Activated naive CD4-positive, alpha-beta T cell treated with anti-CD3 and anti-CD28 coated beads, Interleukin-2, amount 10 ng/mL, durations not matched to agents 7 days and 5 days (primary cell): Measurements from ENCODE around the gene KIAA1614.

Experiments used
- CTCF ChIA-PET: fragments of 350-600 bp; sonication (Branson Sonifier 250); formaldehyde crosslinking; loops from one replicate; lab custom pipeline; 2021; ENCODE audit warnings: antibody characterized with exemption; lab: Charles Lee
- DNase-seq: peaks from one replicate; pipeline ENCODE4 v3.0.0-alpha.2; 2020
- H3K27ac Mint-ChIP-seq: one replicate; pipeline ENCODE4 v1.8.0; 2021; ENCODE audit warnings: mild to moderate bottlenecking, moderate library complexity, mixed read lengths
- H3K27me3 Mint-ChIP-seq: one replicate; pipeline ENCODE4 v1.8.0; 2021; ENCODE audit warnings: mild to moderate bottlenecking, mixed read lengths
- H3K36me3 Mint-ChIP-seq: one replicate; pipeline ENCODE4 v1.8.0; 2021; ENCODE audit warnings: mixed read lengths
- H3K4me1 Mint-ChIP-seq: one replicate; pipeline ENCODE4 v1.8.0; 2021; ENCODE audit warnings: mixed read lengths
- H3K4me3 Mint-ChIP-seq: one replicate; pipeline ENCODE4 v1.8.0; 2021; ENCODE audit warnings: mild to moderate bottlenecking, moderate library complexity, mixed read lengths
- H3K9me3 Mint-ChIP-seq: one replicate; pipeline ENCODE4 v1.8.0; 2021; ENCODE audit warnings: mixed read lengths

KIAA1614 gene

DNA sequence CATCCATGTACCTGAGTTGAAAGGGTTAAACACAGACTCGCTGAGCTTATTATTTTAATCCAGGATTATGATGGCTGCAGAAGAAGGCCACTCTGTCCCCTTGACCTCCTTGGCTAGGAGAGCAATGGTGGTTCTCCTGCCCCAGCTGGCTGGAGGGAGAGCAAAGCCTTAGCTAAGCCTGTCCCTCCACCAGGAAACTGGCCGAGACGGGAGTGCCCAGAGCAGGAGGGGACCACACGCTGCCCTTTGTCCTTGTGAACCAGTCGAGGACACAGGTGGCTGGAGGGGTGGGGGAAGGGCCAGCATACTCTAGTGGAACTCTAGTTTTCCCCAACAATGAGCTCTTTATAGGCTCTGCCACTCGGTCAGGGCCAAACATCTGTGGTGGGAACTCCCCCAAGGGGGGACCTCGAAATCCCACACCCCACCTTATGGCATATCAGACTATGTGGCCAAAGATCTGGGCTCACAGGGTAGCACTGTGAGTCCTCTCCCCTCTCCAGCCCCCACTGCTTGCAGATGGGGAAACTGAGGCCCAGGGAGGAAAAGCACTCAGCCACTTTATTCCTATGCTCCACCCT, 12.9 kb downstream of the KIAA1614 start:
- H3K27me3 Mint-ChIP-seq, result peaks cover 40% of the 10 kb centered on the region
- no peak overlapping the region for H3K27ac Mint-ChIP-seq
- H3K4me1 Mint-ChIP-seq, result no peaks in the 10 kb centered on the region
- CTCF ChIA-PET, result no interaction called here
- no peak overlapping the region for H3K4me3 Mint-ChIP-seq
- no peak for DNase-seq
- no peaks in the 10 kb centered on the region for H3K9me3 Mint-ChIP-seq
- H3K36me3 Mint-ChIP-seq, result no peaks in the 10 kb centered on the region

DNA sequence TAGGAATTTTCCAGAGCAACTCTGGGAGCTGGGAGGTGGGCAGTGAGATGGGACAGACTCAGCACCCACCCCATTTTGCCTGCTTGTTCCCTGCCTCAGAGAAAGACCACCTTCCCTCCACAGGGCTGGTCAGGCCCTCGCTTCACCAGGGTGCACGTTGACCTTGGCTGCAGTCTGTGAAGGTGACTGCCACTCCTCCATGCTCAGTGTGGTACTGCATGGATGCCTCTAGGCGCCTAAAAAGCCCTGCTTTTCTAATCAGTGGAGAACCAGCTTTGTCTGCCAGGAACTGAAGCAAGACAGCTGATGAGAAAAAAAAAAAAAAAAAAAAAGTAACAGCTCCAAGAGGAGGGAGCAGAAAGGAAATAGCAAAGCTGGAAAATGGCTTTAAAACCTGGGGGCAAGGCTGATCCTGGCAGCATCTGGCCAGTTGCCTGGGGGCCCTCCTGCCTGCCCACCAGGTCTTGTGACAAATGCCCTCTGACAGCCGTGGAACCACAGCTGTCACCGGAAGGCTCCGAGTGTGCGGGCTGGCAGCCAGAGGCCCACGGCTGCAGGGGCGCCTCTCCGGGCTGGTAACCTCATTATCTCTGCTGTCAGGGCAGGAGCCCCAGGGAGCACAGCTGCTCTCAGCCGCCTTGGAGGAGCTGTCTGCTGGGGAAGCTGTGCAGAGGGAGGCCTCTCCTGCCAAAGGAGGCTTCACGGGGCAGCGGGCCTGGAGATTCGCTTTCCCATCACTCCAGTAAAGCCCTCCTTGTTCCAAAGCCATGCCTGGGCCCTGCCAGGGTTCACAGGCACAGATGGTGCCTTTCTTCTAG, 13.7 kb downstream of the KIAA1614 start:
- Mint-ChIP-seq H3K4me1 (no peaks in the 10 kb centered on the region), H3K9me3 (no peaks in the 10 kb centered on the region), H3K27me3 (peaks cover 40% of the 10 kb centered on the region), H3K4me3 (no peak overlapping the region), H3K36me3 (no peaks in the 10 kb centered on the region), H3K27ac (no peak overlapping the region)
- peak; percentile 26 for DNase-seq
- CTCF ChIA-PET, result no interaction called here

- Mint-ChIP-seq H3K27me3 (peaks cover 32% of the 10 kb centered on the region), H3K4me1 (no peaks in the 10 kb centered on the region), H3K4me3 (no peak overlapping the region), H3K9me3 (no peaks in the 10 kb centered on the region), H3K27ac (no peak overlapping the region), H3K36me3 (no peaks in the 10 kb centered on the region)
- CTCF ChIA-PET, result no interaction called here
- no peak for DNase-seq
Measured at GRCh38 chr1:180927348-180927747, 14.7 kb downstream of the KIAA1614 start.

DNA sequence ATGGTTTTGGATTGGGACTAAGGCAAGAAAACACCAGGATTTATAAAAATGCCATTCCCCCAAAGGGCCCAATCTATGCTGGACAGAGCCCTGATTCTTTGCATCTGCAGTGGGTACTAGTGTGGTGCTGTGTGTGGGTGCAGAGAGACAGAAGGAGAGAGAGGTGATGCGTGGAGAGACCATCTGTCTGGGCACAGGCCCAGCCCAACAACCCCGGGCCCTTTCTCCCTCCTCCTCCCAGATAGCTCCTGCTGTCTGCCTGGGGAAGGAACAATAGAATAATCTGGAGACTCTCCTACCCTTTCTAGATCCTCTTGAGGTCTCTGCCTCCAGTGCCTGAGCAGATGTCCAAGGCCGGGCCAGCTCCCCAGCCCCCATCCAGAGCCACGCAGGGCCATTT, 15.1 kb downstream of the KIAA1614 start:
- Mint-ChIP-seq H3K36me3 (no peaks in the 10 kb centered on the region), H3K4me1 (no peaks in the 10 kb centered on the region), H3K4me3 (no peak overlapping the region), H3K27ac (no peak overlapping the region), H3K9me3 (no peaks in the 10 kb centered on the region), H3K27me3 (peaks cover 32% of the 10 kb centered on the region)
- CTCF ChIA-PET, result no interaction called here
- no peak for DNase-seq

DNA sequence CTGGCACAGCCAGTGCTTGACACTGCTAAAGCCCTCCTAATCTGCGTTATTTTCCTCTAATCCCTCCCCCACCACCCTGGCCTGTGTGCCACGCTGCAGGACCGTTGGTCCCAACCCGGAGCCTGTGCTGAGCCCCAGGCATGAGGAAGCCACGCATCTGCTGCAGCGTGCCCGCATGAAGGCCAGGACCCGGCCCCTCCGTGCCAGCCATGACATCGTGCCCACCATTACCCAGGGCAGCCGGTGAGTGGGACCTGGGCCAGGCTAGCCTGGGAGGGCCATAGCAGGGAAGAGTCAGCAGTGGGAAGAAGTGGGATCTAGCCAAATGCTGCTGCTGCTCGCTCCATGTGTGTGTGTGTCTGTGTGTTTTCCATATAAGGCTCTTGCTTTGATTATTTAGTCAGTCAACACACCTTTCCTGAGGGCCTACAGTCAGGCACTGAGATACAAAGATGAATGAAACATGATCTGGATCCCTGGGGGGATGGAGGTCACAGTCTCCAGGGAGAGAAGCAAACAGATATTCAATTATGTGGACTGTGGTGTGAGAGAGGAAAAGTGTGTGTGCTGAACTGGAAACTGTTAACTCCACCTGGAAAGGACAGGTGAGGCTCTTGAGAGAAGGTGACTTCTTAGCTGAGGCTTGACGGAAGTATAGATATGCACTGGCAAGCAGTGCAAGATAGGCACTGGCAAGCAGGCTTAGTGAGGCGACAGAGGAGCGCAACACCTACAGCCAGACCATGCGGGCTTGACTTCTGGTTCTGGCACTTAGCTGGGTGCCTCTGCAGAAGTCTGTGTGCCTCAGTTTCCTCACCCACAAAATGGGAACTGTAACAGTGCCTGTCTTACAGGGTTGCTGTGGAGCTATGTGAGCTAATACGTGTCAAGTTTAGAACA, 15.9 kb downstream of the KIAA1614 start:
- CTCF ChIA-PET, result no interaction called here
- Mint-ChIP-seq H3K27me3 (peaks cover 28% of the 10 kb centered on the region), H3K27ac (no peak overlapping the region), H3K4me1 (no peaks in the 10 kb centered on the region), H3K4me3 (no peak overlapping the region), H3K36me3 (no peaks in the 10 kb centered on the region), H3K9me3 (no peaks in the 10 kb centered on the region)
- no peak for DNase-seq

- Mint-ChIP-seq H3K27me3 (peaks cover 26% of the 10 kb centered on the region), H3K4me3 (no peak overlapping the region), H3K9me3 (no peaks in the 10 kb centered on the region), H3K36me3 (no peaks in the 10 kb centered on the region), H3K27ac (no peak overlapping the region), H3K4me1 (peaks cover under 1% of the 10 kb centered on the region)
- DNase-seq, result no peak
- CTCF ChIA-PET, result no interaction called here
Measured at GRCh38 chr1:180929389-180929788, 16.7 kb downstream of the KIAA1614 start.

- CTCF ChIA-PET, result no interaction called here
- H3K9me3 Mint-ChIP-seq, result no peaks in the 10 kb centered on the region
- H3K4me1 Mint-ChIP-seq, result peaks cover 4% of the 10 kb centered on the region
- H3K4me3 Mint-ChIP-seq, result no peak overlapping the region
- no peak overlapping the region for H3K27ac Mint-ChIP-seq
- H3K36me3 Mint-ChIP-seq, result no peaks in the 10 kb centered on the region
- peaks cover 22% of the 10 kb centered on the region for H3K27me3 Mint-ChIP-seq
- no peak for DNase-seq
Measured at GRCh38 chr1:180930687-180931086, 18.0 kb downstream of the KIAA1614 start.

- Mint-ChIP-seq H3K4me1 (peaks cover 4% of the 10 kb centered on the region), H3K4me3 (no peak overlapping the region), H3K9me3 (no peaks in the 10 kb centered on the region), H3K27me3 (peaks cover 19% of the 10 kb centered on the region), H3K36me3 (no peaks in the 10 kb centered on the region), H3K27ac (no peak overlapping the region)
- DNase-seq, result no peak
- CTCF ChIA-PET, result no interaction called here
Measured at GRCh38 chr1:180931529-180931928, 18.8 kb downstream of the KIAA1614 start.

DNA sequence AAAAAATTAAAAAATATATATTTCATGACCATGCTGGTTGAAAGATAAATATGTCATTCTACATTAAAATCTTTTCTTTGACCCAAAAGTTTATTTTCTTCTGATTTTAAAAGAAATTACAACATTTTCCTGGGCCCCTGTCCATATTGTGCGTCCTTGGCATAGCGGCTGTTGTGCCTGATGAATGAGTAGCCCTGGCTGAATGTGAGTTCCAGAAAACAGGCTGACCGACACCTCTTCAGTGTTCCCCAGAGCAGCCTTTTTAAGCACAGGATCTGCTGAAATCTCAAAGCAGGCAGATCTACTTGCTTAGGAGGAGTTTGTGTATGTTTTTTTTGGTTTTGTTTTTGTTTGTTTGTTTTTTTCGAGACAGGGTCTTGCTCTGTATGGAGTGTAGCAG, 19.7 kb downstream of the KIAA1614 start:
- H3K27ac Mint-ChIP-seq, result no peak overlapping the region
- H3K36me3 Mint-ChIP-seq, result no peaks in the 10 kb centered on the region
- peaks cover 11% of the 10 kb centered on the region for H3K27me3 Mint-ChIP-seq
- CTCF ChIA-PET, result no interaction called here
- DNase-seq, result no peak
- H3K4me1 Mint-ChIP-seq, result peaks cover 4% of the 10 kb centered on the region
- no peak overlapping the region for H3K4me3 Mint-ChIP-seq
- no peaks in the 10 kb centered on the region for H3K9me3 Mint-ChIP-seq

DNA sequence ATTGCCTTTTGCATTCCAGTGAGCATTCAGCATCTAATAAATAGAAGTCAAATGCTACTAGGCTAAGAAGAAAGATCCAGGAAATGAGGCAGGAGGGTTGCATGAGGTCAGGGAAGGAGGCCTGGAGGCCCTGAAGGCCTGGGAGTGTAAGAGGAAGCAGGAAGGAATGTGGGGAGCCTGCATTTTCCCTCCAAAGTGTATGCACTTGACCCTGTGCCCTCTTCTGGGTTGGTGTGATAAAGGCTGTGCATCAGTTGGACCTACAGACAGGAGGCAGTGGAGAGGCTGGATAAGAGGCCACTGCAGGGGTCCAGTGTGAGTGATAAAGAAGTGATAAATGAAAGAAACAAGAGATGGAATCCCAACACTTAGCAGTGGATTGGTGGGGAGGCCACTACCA, 20.4 kb downstream of the KIAA1614 start:
- H3K27ac Mint-ChIP-seq, result peak overlapping the region; percentile 4
- peaks cover 9% of the 10 kb centered on the region for H3K27me3 Mint-ChIP-seq
- CTCF ChIA-PET, result no interaction called here
- no peak overlapping the region for H3K4me3 Mint-ChIP-seq
- no peak for DNase-seq
- H3K4me1 Mint-ChIP-seq, result peaks cover 6% of the 10 kb centered on the region
- H3K9me3 Mint-ChIP-seq, result no peaks in the 10 kb centered on the region
- H3K36me3 Mint-ChIP-seq, result no peaks in the 10 kb centered on the region

GRCh38 chr1:180934563-180934962, 21.9 kb downstream of the KIAA1614 start:
- Mint-ChIP-seq H3K27me3 (peaks cover 23% of the 10 kb centered on the region), H3K4me3 (no peak overlapping the region), H3K9me3 (no peaks in the 10 kb centered on the region), H3K27ac (no peak overlapping the region), H3K4me1 (peaks cover 9% of the 10 kb centered on the region), H3K36me3 (no peaks in the 10 kb centered on the region)
- CTCF ChIA-PET, result no interaction called here
- no peak for DNase-seq

- Mint-ChIP-seq H3K9me3 (no peaks in the 10 kb centered on the region), H3K36me3 (no peaks in the 10 kb centered on the region), H3K4me1 (peaks cover 10% of the 10 kb centered on the region), H3K27ac (no peak overlapping the region), H3K4me3 (no peak overlapping the region), H3K27me3 (peaks cover 32% of the 10 kb centered on the region)
- CTCF ChIA-PET, result no interaction called here
- DNase-seq, result no peak
Measured at GRCh38 chr1:180935326-180936109, 22.8 kb downstream of the KIAA1614 start.

- no peak overlapping the region for H3K4me3 Mint-ChIP-seq
- peaks cover 34% of the 10 kb centered on the region for H3K27me3 Mint-ChIP-seq
- no peaks in the 10 kb centered on the region for H3K36me3 Mint-ChIP-seq
- peaks cover 10% of the 10 kb centered on the region for H3K4me1 Mint-ChIP-seq
- no peaks in the 10 kb centered on the region for H3K9me3 Mint-ChIP-seq
- CTCF ChIA-PET, result interaction anchor here (0.6 kb wide), 1 partner anchor 154 kb away, joined by 3 read pairs; no protein-coding TSS in a partner anchor
- DNase-seq, result no peak
- H3K27ac Mint-ChIP-seq, result no peak overlapping the region
Measured at GRCh38 chr1:180936110-180937011, 23.7 kb downstream of the KIAA1614 start.
